GM18858 (cell line): ENCODE data around the gene LRRC4C.

Experiments
- ATAC-seq: cut with Tn5 transposase; IDR thresholded peaks from one replicate; pipeline ENCODE4 v1.9.1; 2021; ENCODE audit not compliant: unreplicated experiment

LRRC4C gene

DNA sequence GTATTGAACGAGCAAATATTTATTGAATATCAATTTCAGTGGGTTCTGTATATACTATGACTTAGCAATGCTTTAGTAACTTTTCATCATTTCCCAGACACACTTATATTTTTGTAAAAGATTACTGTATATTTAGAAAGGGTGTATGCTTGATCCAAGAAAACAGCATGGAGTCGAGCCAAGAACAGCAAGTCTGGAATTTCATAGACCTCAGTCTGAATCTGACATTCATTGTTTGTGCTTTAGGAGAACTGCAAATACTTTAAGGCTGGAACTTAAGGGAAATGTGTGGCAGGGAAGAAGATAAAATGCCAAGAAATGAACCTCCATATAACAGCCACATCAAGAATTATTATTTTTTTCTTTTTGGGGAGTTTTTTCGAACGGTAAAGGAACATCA is 1156.8 kb downstream of the LRRC4C start:
- no peak for ATAC-seq

DNA sequence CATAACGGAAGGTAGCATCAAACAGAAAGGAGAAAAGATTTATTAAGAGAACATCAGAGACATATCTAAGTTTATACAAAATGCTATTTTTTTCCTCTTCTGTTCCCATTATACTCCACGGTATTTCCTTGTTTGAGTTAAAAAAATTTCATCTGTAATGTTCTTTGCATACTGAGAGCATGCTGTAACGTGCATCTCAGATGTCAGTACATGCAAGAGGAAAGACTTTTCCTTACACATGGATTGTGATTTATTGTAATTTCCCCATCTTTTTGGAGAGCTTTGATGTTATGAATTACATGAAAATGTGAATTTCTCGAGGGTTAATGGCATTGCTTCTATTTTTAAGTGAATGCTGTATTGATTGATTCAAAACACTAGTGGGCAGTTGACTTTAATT is 1164.0 kb downstream of the LRRC4C start:
- no peak for ATAC-seq

DNA sequence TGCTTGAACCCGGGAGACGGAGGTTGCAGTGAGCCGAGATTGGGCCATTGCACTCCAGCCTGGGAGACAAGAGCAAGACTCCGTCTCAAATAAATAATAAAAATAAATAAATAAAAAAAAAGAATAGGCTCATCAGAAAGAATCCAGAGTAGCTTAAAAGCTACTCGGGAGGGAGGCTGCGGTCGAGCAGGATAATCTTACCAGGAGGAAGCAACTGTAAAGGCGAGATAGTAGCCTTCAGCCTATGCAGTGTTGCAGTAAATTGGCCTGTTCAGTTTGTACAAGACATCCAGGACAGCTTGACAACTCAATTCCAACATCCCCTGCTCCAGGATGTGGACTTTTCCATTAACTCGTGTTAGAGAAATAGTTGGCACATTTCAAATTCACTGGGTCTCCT is 1164.7 kb downstream of the LRRC4C start:
- no peak for ATAC-seq

DNA sequence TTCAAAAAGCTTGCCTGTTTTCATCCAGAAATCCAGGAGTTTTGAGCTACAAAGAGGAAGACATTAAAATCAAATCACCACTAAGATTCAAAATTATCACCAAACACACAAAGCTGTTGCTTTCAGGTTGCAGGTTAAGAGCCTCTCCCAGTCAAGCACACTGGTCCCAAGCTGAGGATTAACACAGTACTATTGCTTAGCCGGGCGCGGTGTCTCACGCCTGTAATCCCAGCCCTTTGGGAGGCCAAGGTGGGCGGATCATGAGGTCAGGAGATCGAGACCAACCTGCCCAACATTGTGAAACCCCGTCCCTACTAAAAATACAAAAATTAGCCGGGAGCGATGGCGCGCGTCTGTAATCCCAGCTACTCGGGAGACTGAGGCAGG is 1165.1 kb downstream of the LRRC4C start:
- no peak for ATAC-seq

DNA sequence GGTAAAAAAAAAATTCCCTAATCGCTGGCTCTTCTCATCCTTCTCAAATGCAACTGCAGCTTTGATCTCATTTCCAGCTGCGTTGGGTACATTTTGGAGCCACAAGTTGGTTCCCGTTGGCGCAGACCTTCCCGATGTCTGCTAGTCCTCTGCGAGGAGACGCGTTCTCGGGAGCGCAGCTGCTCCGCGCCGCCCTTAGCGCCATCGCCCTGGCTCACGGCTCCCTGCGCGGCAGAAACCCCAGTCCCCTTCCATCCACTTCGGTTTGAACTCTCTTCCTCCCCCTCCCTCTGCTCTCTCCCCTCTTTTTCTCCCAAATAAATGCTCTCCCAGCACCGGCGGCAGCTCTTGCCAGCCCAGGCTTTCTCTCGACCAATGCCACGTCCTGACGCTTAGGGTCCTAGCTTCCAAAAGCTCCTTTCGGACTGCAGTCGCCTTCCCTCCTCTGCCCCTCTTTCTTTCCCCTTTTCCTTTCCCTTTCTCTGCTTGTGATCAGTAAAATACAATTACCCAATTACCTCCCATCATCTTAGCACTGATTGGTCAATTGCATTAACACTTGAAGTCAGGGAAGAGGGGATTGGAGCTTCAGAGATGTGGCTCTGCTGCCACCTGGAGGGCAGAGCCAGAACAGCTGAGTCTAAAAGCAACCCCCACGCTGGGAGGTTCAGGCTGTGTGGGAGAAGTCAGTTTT is 1165.7 kb downstream of the LRRC4C start:
- peak; percentile 99 for ATAC-seq

DNA sequence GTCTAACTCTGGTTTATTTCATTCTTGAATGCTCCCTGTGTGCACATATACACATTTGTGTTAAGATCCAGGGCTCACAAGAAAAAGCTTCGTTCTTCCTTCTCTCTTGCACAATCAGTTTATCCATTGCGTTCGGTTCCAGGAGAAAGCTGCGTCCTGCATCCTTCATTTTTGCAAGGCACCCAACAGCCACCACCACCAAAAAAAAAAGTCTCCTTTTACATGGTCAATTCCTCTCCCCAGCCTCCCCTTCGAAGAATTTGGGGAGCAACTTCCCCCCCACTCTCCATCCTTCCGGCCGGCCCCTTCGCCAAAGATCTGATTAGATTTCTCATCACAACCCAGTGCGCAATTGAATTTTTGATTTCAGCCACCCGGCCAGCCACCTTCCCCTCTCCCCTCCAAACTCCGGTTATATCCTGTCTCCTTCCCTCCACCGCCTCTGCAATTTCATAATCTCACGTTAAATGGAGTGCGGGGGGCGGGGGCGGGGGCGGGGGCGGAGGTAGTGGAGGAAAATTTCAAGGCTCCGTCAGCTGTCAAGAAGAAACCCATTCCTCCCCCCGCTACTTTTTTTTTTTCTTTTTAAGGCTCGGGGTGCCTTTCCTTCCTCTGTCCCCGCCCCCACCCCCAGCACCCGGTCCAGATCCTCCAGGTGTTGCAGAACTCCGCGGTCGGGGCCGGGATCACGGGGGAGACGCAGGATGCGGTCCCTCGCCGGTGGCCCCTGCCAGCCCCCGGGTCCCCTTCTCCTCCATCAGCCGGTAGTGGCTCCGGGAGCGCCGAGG is 1166.5 kb downstream of the LRRC4C start:
- ATAC-seq, result no peak

DNA sequence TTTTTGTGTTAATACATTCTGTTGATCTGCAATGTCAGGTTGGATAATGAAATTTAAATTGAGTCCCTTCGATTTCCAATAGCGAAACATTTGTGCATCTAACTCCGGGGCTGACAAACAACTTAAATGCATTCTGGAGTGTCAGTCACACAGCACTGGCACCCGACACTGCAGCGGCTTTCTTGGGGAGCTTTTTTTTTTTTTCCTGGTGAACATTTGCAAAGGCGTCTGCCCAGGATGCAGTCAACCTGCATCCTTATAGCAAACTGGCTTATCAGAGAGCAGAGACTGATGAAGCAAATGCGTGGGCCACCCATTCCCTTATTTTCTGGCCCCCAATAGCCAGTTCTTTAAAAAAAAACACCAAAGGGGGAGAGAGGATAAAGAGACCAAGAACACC is 1167.7 kb downstream of the LRRC4C start:
- no peak for ATAC-seq

DNA sequence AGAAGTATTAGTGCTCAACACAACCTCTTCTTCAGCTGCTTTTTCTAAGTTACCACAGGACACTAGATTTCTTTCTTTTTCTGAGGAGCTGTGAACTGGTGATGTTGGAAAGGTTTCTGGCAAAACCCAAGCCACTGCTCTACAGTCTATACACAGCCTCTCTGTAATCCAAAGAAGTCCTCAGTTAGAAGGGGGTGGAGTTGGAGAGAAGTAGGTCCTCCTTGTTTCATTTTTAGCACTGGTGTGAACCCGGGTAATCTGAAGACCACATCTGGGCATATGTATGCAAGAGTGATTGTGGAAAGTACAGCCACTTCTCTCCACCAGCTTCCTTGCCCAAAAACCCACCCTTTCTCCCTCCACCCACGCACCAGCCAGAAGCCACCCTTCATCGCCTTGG is 1168.1 kb downstream of the LRRC4C start:
- ATAC-seq, result no peak

DNA sequence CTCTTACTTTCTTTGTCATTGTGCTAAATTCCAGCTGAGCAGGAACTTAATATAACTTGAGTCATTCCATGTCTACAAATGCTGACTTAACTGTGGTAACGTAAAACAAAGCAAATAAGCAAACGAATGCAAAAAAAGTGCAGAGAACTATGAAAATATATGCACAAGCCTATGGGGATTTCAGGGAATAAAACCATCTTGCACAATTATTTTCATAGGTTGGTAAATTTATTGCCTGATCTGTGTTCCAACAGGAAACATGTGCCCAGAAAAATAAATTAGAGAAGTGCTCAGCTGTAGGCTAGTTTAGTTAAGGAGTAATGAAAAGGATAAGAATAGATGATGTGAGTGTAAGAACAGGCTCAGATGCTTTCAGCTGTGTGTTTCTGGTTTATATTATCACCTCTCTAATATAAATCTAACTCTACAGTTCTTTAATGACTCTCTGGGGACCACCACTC is 1169.3 kb downstream of the LRRC4C start:
- no peak for ATAC-seq

DNA sequence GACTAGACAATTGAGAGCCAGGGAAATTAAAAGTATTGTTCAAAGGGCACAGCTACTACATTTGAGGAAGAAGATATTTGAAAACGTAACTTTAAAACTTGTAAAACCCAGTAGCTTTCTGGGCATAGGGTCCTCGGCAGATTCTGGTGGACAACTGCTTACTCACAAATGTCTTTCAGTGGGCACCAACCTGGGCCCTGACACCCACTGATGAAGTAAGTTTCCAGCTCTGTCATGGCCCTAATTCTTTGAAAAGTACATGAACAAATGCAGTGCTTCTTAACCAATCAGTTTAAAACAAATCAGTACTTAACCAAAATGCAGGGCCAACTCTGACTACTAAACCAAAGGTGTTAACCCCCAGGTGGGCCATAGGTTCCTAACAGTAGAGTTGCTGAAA is 1170.1 kb downstream of the LRRC4C start:
- no peak for ATAC-seq

DNA sequence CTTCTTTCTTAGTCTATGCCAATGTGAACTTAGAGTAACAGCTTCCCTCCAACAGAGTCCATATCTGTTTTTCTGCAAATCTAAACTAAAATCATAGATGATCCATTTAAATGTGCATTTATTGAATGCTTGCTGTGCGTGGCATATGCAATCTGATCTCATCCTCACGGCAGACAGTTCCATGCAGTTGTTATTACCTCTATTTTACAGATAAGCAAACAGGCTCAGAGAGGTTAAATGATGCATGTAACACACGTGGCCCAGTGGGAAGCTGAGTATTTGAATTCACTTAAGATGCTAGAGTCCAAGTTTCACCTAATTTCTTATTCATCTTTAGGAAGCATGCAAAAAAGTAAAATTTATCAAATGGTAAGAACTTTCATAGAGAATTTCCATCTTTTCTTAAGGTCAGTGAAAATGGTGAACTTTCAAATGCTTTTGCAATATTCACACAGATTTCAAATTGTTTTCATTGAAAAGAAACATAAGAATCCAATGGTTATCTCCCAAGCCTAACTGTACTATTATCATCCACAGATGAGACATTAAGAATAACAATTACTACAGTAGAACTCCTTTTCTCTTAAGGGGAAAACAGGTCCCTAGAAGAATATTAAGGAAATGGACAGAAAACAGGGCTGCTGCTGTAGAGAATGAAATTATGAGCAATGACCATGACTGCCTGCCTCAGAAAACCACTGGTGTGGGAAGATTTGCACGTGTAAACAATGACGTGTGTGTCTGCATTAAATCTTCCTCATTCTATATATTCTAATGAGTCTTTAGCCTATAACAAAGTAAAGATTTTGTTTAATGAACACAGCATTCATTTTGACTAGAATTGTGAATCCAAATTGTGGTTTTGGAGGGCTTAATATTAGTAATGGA is 1171.3 kb downstream of the LRRC4C start:
- ATAC-seq, result no peak

DNA sequence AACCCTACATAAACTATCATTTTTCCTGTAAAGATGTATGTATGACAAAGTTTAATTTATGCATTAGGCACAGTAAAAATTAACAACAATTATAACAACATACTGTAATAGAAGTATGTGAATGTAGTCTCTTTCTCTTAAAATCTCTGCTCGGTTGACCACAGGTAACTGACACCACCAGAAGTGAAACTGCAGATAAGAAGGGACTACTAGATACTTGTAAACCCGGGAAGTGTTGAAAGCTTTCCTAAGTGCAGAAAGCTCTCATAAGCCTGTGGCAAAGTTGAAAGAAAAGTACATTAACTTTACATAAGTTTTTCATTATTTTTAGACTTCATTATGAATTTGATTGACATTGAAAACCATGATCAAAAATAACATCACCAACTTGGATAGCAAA is 1173.3 kb downstream of the LRRC4C start:
- ATAC-seq, result no peak

DNA sequence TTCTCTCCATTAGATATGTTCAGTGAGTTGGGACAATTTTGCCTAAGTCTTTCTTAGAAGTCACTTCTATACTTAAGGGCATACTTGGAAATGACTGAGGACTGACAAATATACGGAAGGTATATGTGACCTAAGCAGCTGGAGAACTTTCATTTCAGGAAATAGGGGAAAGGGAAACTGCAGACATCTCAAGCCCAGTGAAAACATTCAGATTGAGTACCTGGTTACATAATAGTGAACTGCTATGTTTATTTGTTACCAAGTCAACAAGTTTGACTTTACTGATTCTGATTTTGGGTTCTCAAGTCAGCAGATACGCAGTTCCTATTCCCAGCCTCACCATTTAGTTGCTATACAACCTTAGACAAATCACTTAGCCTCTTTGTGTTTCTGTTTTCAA is 1173.9 kb downstream of the LRRC4C start:
- ATAC-seq, result no peak

DNA sequence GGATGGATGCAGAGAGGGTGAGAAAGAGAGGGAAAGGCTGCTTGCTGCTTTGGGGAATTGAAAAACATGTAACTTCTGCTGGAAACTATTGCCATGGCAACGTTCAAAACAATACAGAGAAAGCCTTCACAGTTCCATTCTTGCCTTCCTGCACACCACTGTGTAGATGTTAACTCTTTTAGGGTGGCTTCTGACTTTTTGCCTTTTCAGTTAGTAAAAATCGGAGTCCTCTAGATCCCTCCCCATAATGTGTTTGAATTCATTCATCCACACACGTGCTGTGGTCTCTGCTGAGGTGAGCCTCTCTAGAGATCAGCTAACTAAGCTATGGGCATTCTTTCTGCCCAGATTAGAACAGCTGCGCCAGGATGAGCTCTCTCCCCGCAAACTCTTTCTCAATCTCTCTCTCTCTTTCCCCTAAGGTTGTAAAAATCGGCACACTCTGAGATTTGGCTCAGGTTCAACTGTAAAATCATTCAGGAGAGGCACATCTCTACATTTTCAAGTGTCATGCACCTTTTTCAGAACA is 1178.3 kb downstream of the LRRC4C start:
- peak; percentile 62 for ATAC-seq

DNA sequence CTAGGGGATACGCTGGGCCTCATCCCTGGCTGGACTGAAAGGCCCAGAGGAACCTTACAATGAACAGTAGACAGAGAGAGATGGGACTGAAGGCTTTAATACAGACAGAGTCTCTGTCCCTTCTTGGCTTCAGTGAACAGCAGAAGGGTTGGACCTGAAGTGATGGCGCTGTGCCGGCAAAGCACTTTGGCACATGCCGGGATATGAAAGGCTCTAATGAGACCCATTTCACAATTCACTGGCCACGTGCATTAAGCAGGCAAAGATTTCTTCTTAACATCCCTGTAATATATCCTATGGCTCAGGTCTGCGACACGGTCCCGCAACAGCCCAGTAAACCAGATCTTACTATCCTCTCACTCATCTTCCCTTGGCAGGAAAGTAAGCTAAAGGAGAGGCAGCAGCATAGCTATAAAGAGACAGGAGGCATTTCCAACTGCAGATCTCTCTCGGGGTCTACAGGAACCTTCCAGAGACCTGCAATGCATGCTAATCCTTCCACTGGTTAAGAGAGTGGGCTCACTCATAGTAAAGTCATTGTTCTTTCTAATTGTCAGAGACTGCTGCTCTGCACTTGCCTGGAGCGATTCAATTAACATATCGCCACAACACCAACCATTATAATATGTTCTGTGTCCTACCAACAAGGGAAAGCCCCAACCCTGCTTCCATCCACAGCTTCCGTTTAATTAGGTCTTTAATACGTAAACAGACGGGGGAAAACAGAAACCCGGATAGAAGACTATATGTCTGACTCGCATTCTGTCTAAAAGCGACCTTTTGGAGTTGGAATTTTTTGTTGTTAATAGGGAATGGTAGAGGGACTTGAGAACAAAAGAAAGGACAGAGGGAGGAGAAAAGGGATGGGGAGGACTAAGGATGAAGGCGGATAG is 1179.0 kb downstream of the LRRC4C start:
- no peak for ATAC-seq

DNA sequence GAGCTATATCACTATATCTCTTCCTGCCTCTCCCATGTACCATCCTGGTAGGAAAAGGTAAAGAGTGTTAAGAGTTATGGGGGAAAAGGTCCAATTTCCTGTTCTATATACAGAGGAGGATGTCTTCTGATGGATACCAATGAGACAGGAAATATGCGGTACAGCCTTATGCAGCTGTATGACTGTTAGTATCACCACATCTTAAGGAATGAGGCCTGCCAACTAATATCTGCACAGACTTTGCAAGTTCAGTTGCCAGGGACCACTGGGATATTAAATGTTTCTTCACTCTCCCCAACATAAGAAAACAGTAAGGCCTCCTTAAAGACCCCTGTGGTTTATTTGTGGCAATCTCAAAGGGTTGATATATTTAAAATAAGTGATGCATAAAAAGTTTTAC is 1182.5 kb downstream of the LRRC4C start:
- no peak for ATAC-seq

DNA sequence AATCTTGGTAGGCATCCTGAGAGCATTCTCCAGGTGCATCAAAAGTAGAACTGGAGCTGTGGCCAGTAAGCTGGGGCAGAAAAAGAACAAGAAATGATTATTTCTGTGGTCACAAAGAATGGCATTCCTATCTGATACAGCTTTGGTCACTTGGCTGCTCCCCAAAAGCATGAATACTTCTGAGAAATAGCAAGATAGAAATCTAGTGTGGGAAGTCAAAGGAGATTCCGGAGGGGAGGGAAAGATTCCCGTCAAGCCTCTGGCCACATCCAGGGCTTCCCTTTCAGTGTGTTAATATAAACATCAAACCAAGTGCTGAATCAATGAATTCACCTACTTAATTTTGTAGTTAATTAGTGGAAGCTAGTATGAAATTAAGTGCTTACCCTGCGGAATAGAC is 1185.4 kb downstream of the LRRC4C start:
- no peak for ATAC-seq

DNA sequence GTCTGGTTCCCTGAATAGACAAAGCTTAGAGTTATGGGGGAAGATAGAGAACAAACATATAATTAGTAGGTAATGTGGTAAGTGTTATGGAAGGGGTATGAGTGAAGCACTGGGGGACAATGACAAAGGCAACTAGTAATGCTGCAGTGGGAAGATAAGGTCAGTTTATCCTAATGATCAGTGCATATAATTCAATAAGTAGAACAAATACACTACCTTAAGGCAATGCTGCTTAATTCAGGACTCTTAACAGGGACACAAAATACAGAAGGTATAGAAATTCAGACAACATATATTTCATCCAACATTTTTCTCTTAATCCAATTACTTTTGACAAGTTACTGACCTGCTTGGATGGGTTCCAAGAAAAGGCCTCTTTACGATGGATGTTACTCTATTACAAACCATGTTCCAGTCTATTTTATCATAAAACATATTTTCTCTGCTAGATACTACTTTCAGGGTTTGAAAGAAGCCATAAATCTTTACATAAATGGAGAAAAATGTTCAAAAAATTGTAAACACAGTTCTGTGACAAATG is 1186.2 kb downstream of the LRRC4C start:
- no peak for ATAC-seq

DNA sequence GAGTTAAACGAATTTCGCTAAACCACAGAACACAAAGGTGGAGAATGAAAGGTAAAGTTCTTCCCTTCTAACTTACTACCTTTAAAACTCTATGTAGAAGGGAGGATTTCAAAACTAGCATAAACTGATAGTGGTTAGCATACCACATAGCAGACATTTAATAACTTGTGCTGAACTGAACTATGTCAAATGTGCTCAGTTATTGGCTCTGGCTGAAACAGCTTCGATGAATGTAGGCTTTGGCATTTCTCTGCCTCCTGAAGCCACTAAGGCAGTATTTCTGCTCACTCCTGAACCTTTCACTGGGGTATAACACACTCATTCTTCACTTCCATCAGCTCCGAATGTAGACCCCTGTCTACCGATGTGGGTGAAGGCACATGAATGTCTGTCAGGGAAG is 1188.1 kb downstream of the LRRC4C start:
- ATAC-seq, result no peak

DNA sequence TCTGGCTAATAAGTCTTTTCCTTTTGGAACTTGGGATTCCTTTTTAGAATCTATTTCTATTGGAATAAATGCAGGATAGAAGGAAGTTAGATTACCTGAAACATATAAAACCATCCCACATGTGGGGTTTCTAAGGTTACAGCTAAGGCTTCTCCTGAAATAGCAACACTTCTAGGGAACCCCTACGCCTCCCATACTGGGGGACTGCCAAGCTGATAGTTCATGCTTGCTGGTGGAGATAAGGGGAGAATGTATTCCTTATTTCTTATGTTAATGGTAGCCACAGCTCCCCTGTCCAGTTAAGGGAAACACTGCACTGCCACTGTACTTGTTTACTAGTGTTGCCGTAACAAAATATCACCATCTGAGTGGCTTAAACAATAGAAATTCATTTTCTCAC is 1189.6 kb downstream of the LRRC4C start:
- ATAC-seq, result no peak
